Lower lobe of right lung (tissue), 2 donors: ENCODE measurements around the gene UNC5C. TPM values are rescaled to one million over a fixed set of nuclear protein-coding genes. Genes with fewer than 3 reads are reported as not detected.

Experiments
- ATAC-seq, 2 donors: fragments of 200-7000 bp; cut with Tn5 transposase; one replicate each; pipeline ENCODE4 v1.9.1; 2020 to 2022; ENCODE audit warnings: mild to moderate bottlenecking in 2 of 2, moderate library complexity in 2 of 2
- DNase-seq: peaks from one replicate; pipeline ENCODE4 v3.0.0-alpha.2; 2020
- H3K27ac ChIP-seq: fragments of 200-600 bp; one replicate; pipeline ENCODE4 v1.8.0; 2022
- H3K27me3 ChIP-seq: fragments of 200-600 bp; one replicate; pipeline ENCODE4 v1.8.0; 2022; ENCODE audit warnings: low read depth
- H3K36me3 ChIP-seq: fragments of 200-600 bp; one replicate; pipeline ENCODE4 v1.8.0; 2022; ENCODE audit warnings: mild to moderate bottlenecking
- H3K4me1 ChIP-seq: fragments of 200-600 bp; one replicate; pipeline ENCODE4 v1.8.0; 2022
- H3K4me3 ChIP-seq: fragments of 200-600 bp; one replicate; pipeline ENCODE4 v1.8.0; 2022; ENCODE audit warnings: mild to moderate bottlenecking
- H3K9me3 ChIP-seq: fragments of 200-600 bp; one replicate; pipeline ENCODE4 v1.8.0; 2022
- CTCF ChIP-seq: fragments of 200-600 bp; IDR thresholded peaks from one replicate; pipeline ENCODE4 v1.8.0; 2022; ENCODE audit warnings: antibody characterized with exemption, mild to moderate bottlenecking
- intact Hi-C: fragments of 100-400 bp; cut with DNase I; formaldehyde crosslinking; loops from one replicate; pipeline ENCODE4 v1.11.0; 2022
- total RNA-seq: library from RNA; stranded (reverse); fragmentation: NEBNext Ultra II Directional; extraction: Animal tissue kit (Norgen Biotek cat#: 25700); gene quantifications from one replicate; pipeline ENCODE4 v1.2.1, GENCODE V29; 2021
- donor health status: DM: no; HTN: yes; CAD: no; lungs with severe emphysema.

Gene UNC5C
- total RNA-seq, 1 donor from 2014 or later = 5.1 TPM

GRCh38 chr4:95387719-95388118 lies 161.1 kb downstream of the UNC5C start:
- no peak for TF ChIP-seq CTCF
- H3K9me3 ChIP-seq = no peaks in the 10 kb centered on the region
- no peak overlapping the region for H3K4me3 ChIP-seq
- H3K27me3 ChIP-seq = no peaks in the 10 kb centered on the region
- DNase-seq = no peak
- H3K36me3 ChIP-seq = no peaks in the 10 kb centered on the region
- intact Hi-C loops = no loop called here
- no peaks in the 10 kb centered on the region for H3K4me1 ChIP-seq
- no peak for ATAC-seq
- H3K27ac ChIP-seq = no peak overlapping the region

- Histone ChIP-seq H3K27me3 (no peaks in the 10 kb centered on the region), H3K4me3 (no peak overlapping the region), H3K36me3 (no peaks in the 10 kb centered on the region), H3K4me1 (no peaks in the 10 kb centered on the region), H3K27ac (no peak overlapping the region), H3K9me3 (no peaks in the 10 kb centered on the region)
- intact Hi-C loops = no loop called here
- DNase-seq (no peak), ATAC-seq (no peak)
- no peak for TF ChIP-seq CTCF
These were observed 162.4 kb downstream of the UNC5C start for GRCh38 chr4:95386410-95386809.

- Histone ChIP-seq H3K4me1 (no peaks in the 10 kb centered on the region), H3K27me3 (no peaks in the 10 kb centered on the region), H3K27ac (no peak overlapping the region), H3K36me3 (no peaks in the 10 kb centered on the region), H3K9me3 (no peaks in the 10 kb centered on the region), H3K4me3 (no peak overlapping the region)
- no peak for TF ChIP-seq CTCF
- intact Hi-C loops = no loop called here
- DNase-seq (no peak), ATAC-seq (no peak)
These were observed 166.8 kb downstream of the UNC5C start for GRCh38 chr4:95381843-95382580.

GRCh38 chr4:95379633-95380032 lies 169.1 kb downstream of the UNC5C start:
- H3K4me3 ChIP-seq = no peak overlapping the region
- DNase-seq (no peak), ATAC-seq (no peak)
- H3K36me3 ChIP-seq = no peaks in the 10 kb centered on the region
- no peak overlapping the region for H3K27ac ChIP-seq
- no peaks in the 10 kb centered on the region for H3K4me1 ChIP-seq
- TF ChIP-seq CTCF = no peak
- H3K27me3 ChIP-seq = no peaks in the 10 kb centered on the region
- no peaks in the 10 kb centered on the region for H3K9me3 ChIP-seq
- intact Hi-C loops = no loop called here

GRCh38 chr4:95377366-95377900 lies 171.3 kb downstream of the UNC5C start:
- Histone ChIP-seq H3K27me3 (no peaks in the 10 kb centered on the region), H3K9me3 (no peaks in the 10 kb centered on the region), H3K4me1 (no peaks in the 10 kb centered on the region), H3K27ac (no peak overlapping the region), H3K36me3 (no peaks in the 10 kb centered on the region), H3K4me3 (no peak overlapping the region)
- intact Hi-C loops = no loop called here
- TF ChIP-seq CTCF = no peak
- DNase-seq (no peak), ATAC-seq (no peak)
